Fibroblast of lung (primary cell): ENCODE measurements around the gene GPC3. TPM values are rescaled to one million over a fixed set of nuclear protein-coding genes. Genes with fewer than 3 reads are reported as not detected.
A peak's percentile ranks its signal among the peaks of the same experiment; 100 is the strongest.

Experiments used
- DNase-seq, 2 donors: peaks; one replicate each; pipeline versions ENCODE4 v3.0.0 to v3.0.0-alpha.2; 2010; ENCODE audit warnings: low read depth in 2 of 2
- H2AFZ ChIP-seq: 2 replicates; pipeline ENCODE4 v1.5.1; 2012; ENCODE audit warnings: low read length, control low read depth, inconsistent platforms
- H3K27ac ChIP-seq: 2 replicates; pipeline ENCODE4 v1.5.1; 2011; ENCODE audit warnings: low read length, control low read depth; ENCODE audit not compliant: insufficient read depth
- H3K27me3 ChIP-seq: 2 replicates; pipeline ENCODE4 v1.5.1; 2011; ENCODE audit warnings: mild to moderate bottlenecking, low read length; ENCODE audit not compliant: control insufficient read depth, insufficient read depth
- H3K36me3 ChIP-seq: 2 replicates; pipeline ENCODE4 v1.5.1; 2011; ENCODE audit warnings: low read length; ENCODE audit not compliant: control insufficient read depth, insufficient read depth
- H3K4me1 ChIP-seq: 2 replicates; pipeline ENCODE4 v1.5.1; 2011; ENCODE audit warnings: low read length; ENCODE audit not compliant: control insufficient read depth, insufficient read depth; ENCODE audit errors: extremely low read depth
- H3K4me2 ChIP-seq: 2 replicates; pipeline ENCODE4 v1.5.1; 2011; ENCODE audit warnings: low read length, control low read depth; ENCODE audit not compliant: insufficient read depth; ENCODE audit errors: extremely low read depth
- H3K4me3 ChIP-seq, 4 experiments: fragments of 200-600 bp in 1 of 4; sonication (generic) in 1 of 4; replicated peaks in 1 of 4; 2 replicates each; pipeline ENCODE4 v1.5.1; 2011 to 2016; ENCODE audit warnings: low read length in 4 of 4, low read depth in 3 of 4, mild to moderate bottlenecking in 3 of 4, control low read depth in 2 of 4, inconsistent platforms in 1 of 4, mixed read lengths in 1 of 4; ENCODE audit not compliant: insufficient read depth in 1 of 4; ENCODE audit errors: control extremely low read depth in 1 of 4
- H3K79me2 ChIP-seq: 2 replicates; pipeline ENCODE4 v1.5.1; 2012; ENCODE audit warnings: mild to moderate bottlenecking, low read length, inconsistent platforms; ENCODE audit not compliant: control insufficient read depth, insufficient read depth
- H3K9ac ChIP-seq: 2 replicates; pipeline ENCODE4 v1.5.1; 2011; ENCODE audit warnings: mild to moderate bottlenecking, low read length, control low read depth; ENCODE audit not compliant: insufficient read depth
- H3K9me3 ChIP-seq: 2 replicates; pipeline ENCODE4 v1.5.1; 2012; ENCODE audit warnings: low read depth, low read length; ENCODE audit not compliant: control insufficient read depth, insufficient read depth
- H4K20me1 ChIP-seq: 2 replicates; pipeline ENCODE4 v1.5.1; 2011; ENCODE audit warnings: low read length; ENCODE audit not compliant: control insufficient read depth, insufficient read depth; ENCODE audit errors: extremely low read depth
- CTCF ChIP-seq, 2 donors: IDR thresholded peaks in 1 of 2; conservative IDR thresholded peaks in 1 of 2; 1 replicate in 1 of 2; 2 replicates in 1 of 2; pipeline ENCODE4 v1.5.1; 2011 to 2012; ENCODE audit warnings: low read length in 2 of 2, control low read depth in 1 of 2, inconsistent platforms in 1 of 2, low read depth in 1 of 2, mild to moderate bottlenecking in 1 of 2
- EZH2 ChIP-seq: IDR thresholded peaks from 2 replicates; pipeline ENCODE4 v1.5.1; 2012; ENCODE audit warnings: low read length, control low read depth, mild to moderate bottlenecking; ENCODE audit errors: missing control alignments
- polyA plus RNA-seq, 2 donors: library from polyadenylated mRNA; depleted of rRNA in 1 of 2; stranded (reverse) in 1 of 2; unstranded in 1 of 2; fragments of >200 nt; gene quantifications; 2 replicates each; pipeline ENCODE4 v1.2.1, GENCODE V29; 2011 to 2012; ENCODE audit warnings: missing spikeins in 1 of 2
- total RNA-seq: library from RNA; depleted of rRNA; stranded (reverse); fragments of >200 nt; gene quantifications from 2 replicates; pipeline ENCODE4 v1.2.1, GENCODE V29; 2014

Gene GPC3
- total and polyA plus RNA-seq, 2 donors (not counting 1 experiment from before 2014, with no cell fraction given), result 6.4 to 7.1 TPM

DNA sequence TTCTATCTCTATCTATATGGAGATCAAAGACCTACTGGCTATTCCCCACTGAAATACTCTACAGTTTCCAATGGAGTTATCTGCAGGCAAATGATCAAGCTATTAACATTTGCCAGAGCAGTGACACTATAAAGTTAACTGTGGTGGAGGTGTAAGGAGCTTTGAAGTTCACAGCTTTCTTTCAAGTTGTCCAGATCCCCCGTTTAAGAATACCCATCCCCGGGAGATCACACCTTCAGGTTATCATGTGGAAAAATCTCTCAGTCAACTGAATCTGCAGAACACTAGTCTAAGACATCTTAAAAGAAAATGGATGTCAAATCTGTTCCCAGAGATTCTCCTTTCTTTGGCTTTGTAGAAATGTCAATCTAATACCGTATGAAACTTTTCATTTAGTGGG, 80.1 kb downstream of the GPC3 start:
- no peak for DNase-seq
- no peak overlapping the region for H3K4me2 ChIP-seq
- no peaks in the 10 kb centered on the region for H4K20me1 ChIP-seq
- no peaks in the 10 kb centered on the region for H3K36me3 ChIP-seq
- H3K27ac ChIP-seq, result no peak overlapping the region
- no peak overlapping the region for H3K4me3 ChIP-seq
- H3K9me3 ChIP-seq, result no peaks in the 10 kb centered on the region
- no peak overlapping the region for H2AFZ ChIP-seq
- no peak for TF ChIP-seq CTCF (conservative IDR thresholded peaks at IDR 0.05 in 1 of 2, IDR thresholded peaks at IDR 0.05 in 1 of 2; ENCODE audit: low read depth in 1 of 2, low read length in 2 of 2)
- TF ChIP-seq EZH2, result no peak
- no peaks in the 10 kb centered on the region for H3K4me1 ChIP-seq
- no peaks in the 10 kb centered on the region for H3K79me2 ChIP-seq
- H3K9ac ChIP-seq, result no peak overlapping the region
- H3K27me3 ChIP-seq, result no peaks in the 10 kb centered on the region

DNA sequence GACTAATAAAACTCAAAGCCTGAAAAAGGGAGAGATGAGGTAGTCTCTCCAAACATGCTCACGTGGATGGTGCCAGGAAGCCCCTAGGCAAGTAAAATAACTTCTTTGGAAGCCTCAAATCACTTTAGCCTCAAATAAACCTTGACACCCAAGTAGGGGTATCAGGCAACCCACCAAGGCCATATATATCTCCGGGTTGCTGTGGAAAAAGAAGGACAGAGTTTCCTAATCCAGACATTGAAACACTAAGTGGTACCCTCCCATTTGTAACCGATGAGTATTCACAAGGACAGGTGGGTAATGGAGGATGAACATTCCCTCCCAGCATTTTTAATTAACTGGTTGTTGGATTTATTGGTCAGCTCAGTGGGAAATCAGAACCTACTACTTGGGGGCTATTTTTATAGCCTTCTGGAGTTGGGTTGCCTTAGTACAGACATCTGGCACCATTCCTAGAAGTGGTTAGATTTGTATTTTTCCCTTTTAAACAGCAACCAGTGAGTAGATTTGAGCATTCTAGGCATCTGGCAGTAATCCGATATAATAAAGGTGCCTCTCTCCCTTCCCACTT, 87.7 kb downstream of the GPC3 start:
- Histone ChIP-seq H2AFZ (no peak overlapping the region), H3K27ac (no peak overlapping the region), H3K79me2 (no peaks in the 10 kb centered on the region), H3K27me3 (no peaks in the 10 kb centered on the region), H4K20me1 (no peaks in the 10 kb centered on the region), H3K36me3 (no peaks in the 10 kb centered on the region), H3K4me3 (no peak overlapping the region), H3K9me3 (no peaks in the 10 kb centered on the region), H3K4me1 (no peaks in the 10 kb centered on the region), H3K9ac (no peak overlapping the region), H3K4me2 (no peak overlapping the region)
- TF ChIP-seq CTCF (conservative IDR thresholded peaks at IDR 0.05 in 1 of 2, IDR thresholded peaks at IDR 0.05 in 1 of 2; ENCODE audit: low read depth in 1 of 2, low read length in 2 of 2), result no peak
- TF ChIP-seq EZH2, result no peak
- DNase-seq, result peak in 1 of 2 donors; percentile 4

GRCh38 chrX:133892337-133892736, 93.1 kb downstream of the GPC3 start:
- Histone ChIP-seq H3K9ac (no peak overlapping the region), H3K27me3 (no peaks in the 10 kb centered on the region), H3K4me3 (no peak overlapping the region), H3K27ac (no peak overlapping the region), H3K4me2 (no peak overlapping the region), H2AFZ (no peak overlapping the region), H3K9me3 (no peaks in the 10 kb centered on the region), H3K79me2 (no peaks in the 10 kb centered on the region), H4K20me1 (no peaks in the 10 kb centered on the region), H3K36me3 (no peaks in the 10 kb centered on the region), H3K4me1 (no peaks in the 10 kb centered on the region)
- TF ChIP-seq EZH2 (no peak), CTCF (conservative IDR thresholded peaks at IDR 0.05 in 1 of 2, IDR thresholded peaks at IDR 0.05 in 1 of 2; ENCODE audit: low read depth in 1 of 2, low read length in 2 of 2) (no peak)
- no peak for DNase-seq
